MM.1S (cell line): ENCODE data around the gene HS1BP3.

Source experiments
- CTCF ChIP-seq: fragments of 300-600 bp; sonication (generic); IDR thresholded peaks from 2 replicates; pipeline ENCODE4 v1.5.1; 2016; ENCODE audit warnings: antibody characterized with exemption, low read length, mixed read lengths
- EZH2 ChIP-seq: fragments of 300-600 bp; sonication (generic); optimal IDR thresholded peaks from 2 replicates; pipeline ENCODE3; 2017; ENCODE audit warnings: low read depth, mild to moderate bottlenecking, antibody characterized with exemption, low read length, mixed read lengths
- EZH2phosphoT487 ChIP-seq: fragments of 300-600 bp; sonication (generic); IDR thresholded peaks from 2 replicates; pipeline ENCODE4 v1.6.1; 2018; ENCODE audit warnings: antibody characterized with exemption, low read length

GRCh38 chr2:20671736-20672080, 20.8 kb upstream of the HS1BP3 start:
- no peak for TF ChIP-seq CTCF
- TF ChIP-seq EZH2, result no peak
- no peak for TF ChIP-seq EZH2phosphoT487
